Endodermal cell (in vitro differentiated cells): ENCODE data around the gene HES3. TPM values are rescaled to one million over a fixed set of nuclear protein-coding genes. Genes with fewer than 3 reads are reported as not detected.
A peak's percentile ranks its signal among the peaks of the same experiment; 100 is the strongest.

Source experiments
- DNase-seq: peaks from one replicate; pipeline ENCODE4 v3.0.0-alpha.2; 2017
- H3K27ac ChIP-seq: 2 replicates; pipeline ENCODE4 v1.5.1; 2013; ENCODE audit warnings: mild to moderate bottlenecking, low read depth, low read length, moderate library complexity
- H3K27me3 ChIP-seq: 2 replicates; pipeline ENCODE4 v1.6.1; 2013; ENCODE audit warnings: mild to moderate bottlenecking, low read length, moderate library complexity; ENCODE audit not compliant: insufficient read depth, control insufficient read depth, poor library complexity, severe bottlenecking
- H3K36me3 ChIP-seq: 2 replicates; pipeline ENCODE4 v1.7.0; 2013; ENCODE audit warnings: mild to moderate bottlenecking, low read length, moderate library complexity; ENCODE audit not compliant: control insufficient read depth, insufficient read depth
- H3K4me1 ChIP-seq: one replicate; pipeline ENCODE4 v1.7.0; 2013; ENCODE audit warnings: low read length; ENCODE audit not compliant: control insufficient read depth, insufficient read depth
- H3K4me3 ChIP-seq: 2 replicates; pipeline ENCODE4 v1.5.1; 2013; ENCODE audit warnings: mild to moderate bottlenecking, low read length, moderate library complexity
- H3K9ac ChIP-seq: 2 replicates; pipeline ENCODE4 v1.6.1; 2013; ENCODE audit warnings: mild to moderate bottlenecking, low read length, moderate library complexity; ENCODE audit not compliant: poor library complexity, severe bottlenecking; ENCODE audit errors: extremely low read depth
- H3K9me3 ChIP-seq: 2 replicates; pipeline ENCODE4 v1.6.1; 2013; ENCODE audit warnings: mild to moderate bottlenecking, low read length, moderate library complexity; ENCODE audit not compliant: control insufficient read depth
- H3K27ac Mint-ChIP-seq: 2 replicates; pipeline ENCODE4 v1.8.0; 2020; ENCODE audit warnings: mixed read lengths
- H3K27me3 Mint-ChIP-seq: 2 replicates; pipeline ENCODE4 v1.8.0; 2021; ENCODE audit warnings: mild to moderate bottlenecking, mixed read lengths; ENCODE audit not compliant: insufficient read depth
- H3K36me3 Mint-ChIP-seq: 2 replicates; pipeline ENCODE4 v1.8.0; 2020; ENCODE audit warnings: low read depth, mixed read lengths
- H3K4me1 Mint-ChIP-seq: 2 replicates; pipeline ENCODE4 v1.8.0; 2020; ENCODE audit warnings: mixed read lengths
- H3K4me3 Mint-ChIP-seq: 2 replicates; pipeline ENCODE4 v1.8.0; 2020; ENCODE audit warnings: mild to moderate bottlenecking, moderate library complexity, mixed read lengths
- H3K9me3 Mint-ChIP-seq: 2 replicates; pipeline ENCODE4 v1.8.0; 2020; ENCODE audit warnings: mild to moderate bottlenecking, mixed read lengths
- whole genome bisulfite sequencing, 2 experiments: methylation state at CpG; one replicate each; pipeline versions ENCODE4 v1.1.5 to v1.1.7; 2013; ENCODE audit warnings: missing lambda C conversion rate in 2 of 2, mixed read lengths in 1 of 2; ENCODE audit not compliant: insufficient coverage in 1 of 2, insufficient read length in 1 of 2; 5-methylcytosine and 5-hydroxymethylcytosine counted together
- total RNA-seq, 2 donors: library from RNA; stranded (reverse); fragmentation: NEBNext Ultra II Directional in 1 of 2; extraction: Animal tissue kit (Norgen Biotek cat#: 25700) in 1 of 2; gene quantifications; 2 replicates in 1 of 2; 3 replicates in 1 of 2; pipeline ENCODE4 v1.2.1, GENCODE V29; 2021
- TF ChIP-seq, protein P1 (sequence below): fragments of 200-600 bp; sonication (generic); conservative IDR thresholded peaks from 2 replicates; pipeline ENCODE4 v1.5.0; 2021; ENCODE audit warnings: antibody characterized with exemption, mild to moderate bottlenecking

The HES3 gene
- total RNA-seq, 2 donors from 2014 or later = 2.7 TPM; not detected in 1

DNA sequence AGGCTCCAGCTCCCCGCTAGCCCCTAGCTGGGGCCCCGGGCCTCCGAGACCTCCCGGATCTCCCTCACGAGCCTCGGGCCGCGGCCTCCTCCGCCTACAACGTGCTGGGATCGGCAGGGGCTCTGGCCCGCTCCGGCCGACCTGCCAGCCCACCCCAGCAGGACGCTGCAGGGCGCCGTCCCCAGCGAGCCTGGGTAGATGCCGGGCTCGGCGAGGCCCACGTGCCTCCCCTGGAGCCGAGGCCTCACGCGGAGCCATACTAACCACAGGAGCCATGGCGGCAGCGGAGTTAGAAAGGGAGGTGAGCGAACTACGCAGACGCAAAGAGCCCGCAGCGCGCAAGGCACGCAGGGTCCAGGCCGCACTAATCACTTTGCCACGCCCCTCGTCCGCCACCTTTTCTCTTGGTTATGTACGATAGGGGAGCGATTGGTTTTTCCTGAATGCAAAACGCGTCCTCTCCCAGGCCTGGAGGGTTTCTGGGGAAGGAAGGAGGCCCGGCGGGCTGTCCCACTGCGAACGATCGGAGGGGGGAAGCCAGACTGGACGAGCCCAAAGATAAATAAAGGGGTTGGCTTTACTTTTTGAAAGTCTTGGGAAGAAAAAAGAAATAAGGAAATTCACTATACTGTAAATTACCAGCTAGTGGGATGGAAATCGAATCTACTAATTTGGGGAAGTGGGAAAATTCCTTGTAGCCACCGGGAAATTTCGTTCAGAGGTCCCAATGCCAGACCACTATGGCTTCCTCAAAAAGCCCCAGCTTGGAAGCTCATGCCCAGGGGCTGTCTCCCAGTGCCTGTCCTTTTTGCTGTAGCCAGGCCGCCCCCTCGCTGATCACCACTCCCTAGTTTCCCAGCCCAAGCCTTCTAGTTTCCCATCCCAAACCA, 44.4 kb upstream of the HES3 start, which contains the start of gene RPL22:
TSS of gene RPL22 (minus strand) at position 298 of the 890 bp plus-strand sequence. CDS start at position 276, 22 bp downstream.
- Histone ChIP-seq H3K9ac (peak within 1 kb of the TSS; percentile 92), H3K27me3 (no peaks in the 10 kb centered on the region), H3K27ac (peak within 1 kb of the TSS; percentile 56), H3K36me3 (peaks cover 30% of the 10 kb centered on the region), H3K4me1 (no peaks in the 10 kb centered on the region), H3K4me3 (peak within 1 kb of the TSS; percentile 93), H3K9me3 (no peaks in the 10 kb centered on the region)
- peak; percentile 99 for DNase-seq
- Mint-ChIP-seq H3K4me3 (peak within 1 kb of the TSS; percentile 74), H3K27me3 (peaks cover 1% of the 10 kb centered on the region), H3K4me1 (peaks cover 23% of the 10 kb centered on the region), H3K27ac (peak within 1 kb of the TSS; percentile 98), H3K9me3 (no peaks in the 10 kb centered on the region), H3K36me3 (peaks cover 27% of the 10 kb centered on the region)
- TF ChIP-seq, protein P1, sequence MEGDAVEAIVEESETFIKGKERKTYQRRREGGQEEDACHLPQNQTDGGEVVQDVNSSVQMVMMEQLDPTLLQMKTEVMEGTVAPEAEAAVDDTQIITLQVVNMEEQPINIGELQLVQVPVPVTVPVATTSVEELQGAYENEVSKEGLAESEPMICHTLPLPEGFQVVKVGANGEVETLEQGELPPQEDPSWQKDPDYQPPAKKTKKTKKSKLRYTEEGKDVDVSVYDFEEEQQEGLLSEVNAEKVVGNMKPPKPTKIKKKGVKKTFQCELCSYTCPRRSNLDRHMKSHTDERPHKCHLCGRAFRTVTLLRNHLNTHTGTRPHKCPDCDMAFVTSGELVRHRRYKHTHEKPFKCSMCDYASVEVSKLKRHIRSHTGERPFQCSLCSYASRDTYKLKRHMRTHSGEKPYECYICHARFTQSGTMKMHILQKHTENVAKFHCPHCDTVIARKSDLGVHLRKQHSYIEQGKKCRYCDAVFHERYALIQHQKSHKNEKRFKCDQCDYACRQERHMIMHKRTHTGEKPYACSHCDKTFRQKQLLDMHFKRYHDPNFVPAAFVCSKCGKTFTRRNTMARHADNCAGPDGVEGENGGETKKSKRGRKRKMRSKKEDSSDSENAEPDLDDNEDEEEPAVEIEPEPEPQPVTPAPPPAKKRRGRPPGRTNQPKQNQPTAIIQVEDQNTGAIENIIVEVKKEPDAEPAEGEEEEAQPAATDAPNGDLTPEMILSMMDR = no peak
- 0 to 2% methylated on average over 22 to 53 of the region's 53 CpGs for WGBS, 2 experiments

DNA sequence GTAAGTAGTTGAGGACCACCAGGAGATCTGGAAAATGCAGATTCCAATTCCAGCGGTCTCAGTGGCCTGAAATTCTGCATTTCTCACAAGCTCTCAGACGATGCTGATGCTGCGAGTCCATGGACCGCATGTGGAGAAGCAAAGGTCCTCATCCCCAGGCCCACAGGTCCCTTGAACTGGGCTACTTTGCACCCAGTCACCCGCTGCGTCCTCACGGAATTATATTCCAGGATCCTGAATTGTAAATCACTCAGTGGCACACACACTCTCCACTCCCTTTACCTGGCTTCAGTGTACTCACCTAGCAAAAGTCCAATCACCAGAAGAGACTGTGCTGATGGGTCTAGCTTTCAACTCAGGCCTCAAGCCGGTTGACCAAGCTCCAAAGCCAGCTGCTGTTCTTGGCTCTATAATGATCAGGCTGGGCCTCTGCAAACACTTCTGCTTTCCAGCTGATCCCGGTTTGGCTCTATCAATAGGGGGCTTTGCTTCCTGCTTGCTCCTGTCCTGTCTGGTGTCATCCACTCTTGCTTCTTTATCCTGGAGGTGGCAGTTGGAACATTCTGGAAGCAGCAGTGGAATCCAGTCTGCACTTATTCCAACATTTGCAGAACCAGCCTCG, 43.7 kb upstream of the HES3 start:
- H3K36me3 ChIP-seq = peaks cover 25% of the 10 kb centered on the region
- H3K4me1 Mint-ChIP-seq = peaks cover 25% of the 10 kb centered on the region
- H3K27me3 Mint-ChIP-seq = peaks cover 4% of the 10 kb centered on the region
- H3K4me1 ChIP-seq = no peaks in the 10 kb centered on the region
- H3K9me3 Mint-ChIP-seq = no peaks in the 10 kb centered on the region
- 56 to 61% methylated on average over 10 of the region's 10 CpGs for WGBS, 2 experiments
- H3K4me3 Mint-ChIP-seq = peak overlapping the region; percentile 74
- H3K36me3 Mint-ChIP-seq = peaks cover 23% of the 10 kb centered on the region
- TF ChIP-seq, protein P1 = no peak
- peak overlapping the region; percentile 92 for H3K9ac ChIP-seq
- H3K4me3 ChIP-seq = peak overlapping the region; percentile 93
- H3K27ac Mint-ChIP-seq = peak overlapping the region; percentile 98
- no peaks in the 10 kb centered on the region for H3K9me3 ChIP-seq
- peak overlapping the region; percentile 50 for H3K27ac ChIP-seq
- DNase-seq = no peak
- H3K27me3 ChIP-seq = no peaks in the 10 kb centered on the region

DNA sequence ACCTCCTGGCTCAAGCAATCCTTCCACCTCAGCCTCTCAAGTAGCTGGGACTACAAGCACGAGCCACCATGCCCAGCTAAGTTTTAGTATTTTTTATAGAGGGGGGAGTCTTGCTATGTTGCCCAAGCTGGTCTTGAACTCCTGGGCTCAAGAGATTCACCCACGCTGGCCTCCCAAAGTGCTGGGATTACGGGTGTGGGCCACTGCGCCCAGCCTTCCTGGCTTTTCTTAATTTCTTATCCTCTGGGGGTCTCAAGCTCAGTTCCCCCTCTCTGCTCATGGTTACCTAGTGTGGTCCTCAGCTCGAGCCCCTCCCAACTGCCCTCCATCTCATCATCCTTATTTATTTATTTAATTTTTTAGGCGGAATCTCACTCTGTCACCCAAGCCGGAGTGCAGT, 41.7 kb upstream of the HES3 start:
- Mint-ChIP-seq H3K9me3 (no peaks in the 10 kb centered on the region), H3K27ac (no peak overlapping the region)
- peaks cover 5% of the 10 kb centered on the region for H3K36me3 ChIP-seq

More for the DNA sequence above, 41.7 kb upstream of the HES3 start:
- H3K9ac ChIP-seq = no peak overlapping the region
- no peak overlapping the region for H3K27ac ChIP-seq
- peaks cover 19% of the 10 kb centered on the region for H3K27me3 ChIP-seq
- no peak overlapping the region for H3K4me3 ChIP-seq
- WGBS, 2 experiments = 96 to 97% methylated on average over 6 to 7 of the region's 7 CpGs
- TF ChIP-seq, protein P1 = no peak
- Mint-ChIP-seq H3K27me3 (peaks cover 18% of the 10 kb centered on the region), H3K4me3 (no peak overlapping the region), H3K4me1 (peaks cover 25% of the 10 kb centered on the region), H3K36me3 (peaks cover 7% of the 10 kb centered on the region)
- no peak for DNase-seq
- H3K4me1 ChIP-seq = no peaks in the 10 kb centered on the region
- H3K9me3 ChIP-seq = no peaks in the 10 kb centered on the region
